ENCODE data around the gene GRIN1. TPM values are rescaled to one million over a fixed set of nuclear protein-coding genes. Genes with fewer than 3 reads are reported as not detected.

The GRIN1 gene
- total and polyA plus RNA-seq, 2 experiments from 2014 or later: not detected

- no peaks in the 10 kb centered on the region for H3K27me3 ChIP-seq
Measured at GRCh38 chr9:137202966-137203365, 64.0 kb downstream of the GRIN1 start.

GRCh38 chr9:137204731-137205125, 65.8 kb downstream of the GRIN1 start:
- H3K9me2 ChIP-seq (replicated peaks; ENCODE audit: insufficient read depth): no peaks in the 10 kb centered on the region
- peak overlapping the region; percentile 87 for H3K4me2 ChIP-seq
- 38% methylated on average over 21 of the region's 21 CpGs for WGBS (ENCODE audit: low lambda C conversion rate, missing lambda C conversion rate)
- H4K20me1 ChIP-seq (ENCODE audit: insufficient read depth, poor library complexity, severe bottlenecking): peaks cover 2% of the 10 kb centered on the region
- H3K36me3 ChIP-seq (replicated peaks; ENCODE audit: insufficient read depth, low read depth): no peaks in the 10 kb centered on the region
- H3K4me3 ChIP-seq: peak overlapping the region; percentile 83
- H3K79me2 ChIP-seq: peaks cover 56% of the 10 kb centered on the region
- no peaks in the 10 kb centered on the region for H3K27me3 ChIP-seq
- peaks cover 30% of the 10 kb centered on the region for H3K4me1 ChIP-seq (ENCODE audit: insufficient read depth)
- H2AFZ ChIP-seq: peak overlapping the region; percentile 67
- no peak for DNase-seq (ENCODE audit: low spot score)
- no peaks in the 10 kb centered on the region for H3K9me3 ChIP-seq (ENCODE audit: low read depth)
- peak overlapping the region; percentile 88 for H3K27ac ChIP-seq
- TF ChIP-seq EZH2 (IDR thresholded peaks at IDR 0.05; ENCODE audit: borderline replicate concordance): no peak
- no peak for TF ChIP-seq EZH2phosphoT487 (IDR thresholded peaks at IDR 0.05; ENCODE audit: low read depth, severe bottlenecking, unreplicated experiment)
- TF ChIP-seq CTCF (IDR thresholded peaks at IDR 0.05; ENCODE audit: poor library complexity): no peak

More at GRCh38 chr9:137202966-137203365, 64.0 kb downstream of the GRIN1 start:
- DNase-seq (ENCODE audit: low spot score): no peak
- H3K4me2 ChIP-seq: peak overlapping the region; percentile 87
- no peaks in the 10 kb centered on the region for H3K36me3 ChIP-seq (replicated peaks; ENCODE audit: insufficient read depth, low read depth)
- H3K4me1 ChIP-seq (ENCODE audit: insufficient read depth): peaks cover 47% of the 10 kb centered on the region
- H3K4me3 ChIP-seq: no peak overlapping the region
- H4K20me1 ChIP-seq (ENCODE audit: insufficient read depth, poor library complexity, severe bottlenecking): peaks cover 19% of the 10 kb centered on the region
- H3K27ac ChIP-seq: peak overlapping the region; percentile 65
- 90% methylated on average over 8 of the region's 8 CpGs for WGBS (ENCODE audit: low lambda C conversion rate, missing lambda C conversion rate)
- no peaks in the 10 kb centered on the region for H3K9me2 ChIP-seq (replicated peaks; ENCODE audit: insufficient read depth)
- H2AFZ ChIP-seq: no peak overlapping the region
- peaks cover 74% of the 10 kb centered on the region for H3K79me2 ChIP-seq
- no peaks in the 10 kb centered on the region for H3K9me3 ChIP-seq (ENCODE audit: low read depth)
- TF ChIP-seq EZH2 (IDR thresholded peaks at IDR 0.05; ENCODE audit: borderline replicate concordance) (no peak), CTCF (IDR thresholded peaks at IDR 0.05; ENCODE audit: poor library complexity) (no peak), EZH2phosphoT487 (IDR thresholded peaks at IDR 0.05; ENCODE audit: low read depth, severe bottlenecking, unreplicated experiment) (no peak)

- no peaks in the 10 kb centered on the region for H3K9me2 ChIP-seq (replicated peaks; ENCODE audit: insufficient read depth)
- H3K9me3 ChIP-seq (ENCODE audit: low read depth): no peaks in the 10 kb centered on the region
- no peaks in the 10 kb centered on the region for H3K27me3 ChIP-seq
- peak within 1 kb of the TSS; percentile 83 for H3K4me3 ChIP-seq
- no peaks in the 10 kb centered on the region for H3K36me3 ChIP-seq (replicated peaks; ENCODE audit: insufficient read depth, low read depth)
- peaks cover 29% of the 10 kb centered on the region for H3K4me1 ChIP-seq (ENCODE audit: insufficient read depth)
- H4K20me1 ChIP-seq (ENCODE audit: insufficient read depth, poor library complexity, severe bottlenecking): no peaks in the 10 kb centered on the region
- H3K27ac ChIP-seq: peak within 1 kb of the TSS; percentile 88
- peak; percentile 94 for DNase-seq (ENCODE audit: low spot score)
- peak within 1 kb of the TSS; percentile 87 for H3K4me2 ChIP-seq
- peak within 1 kb of the TSS; percentile 67 for H2AFZ ChIP-seq
- TF ChIP-seq EZH2phosphoT487 (IDR thresholded peaks at IDR 0.05; ENCODE audit: low read depth, severe bottlenecking, unreplicated experiment) (no peak), CTCF (IDR thresholded peaks at IDR 0.05; ENCODE audit: poor library complexity) (no peak), EZH2 (IDR thresholded peaks at IDR 0.05; ENCODE audit: borderline replicate concordance) (no peak)
- peaks cover 55% of the 10 kb centered on the region for H3K79me2 ChIP-seq
- WGBS (ENCODE audit: low lambda C conversion rate, missing lambda C conversion rate): 1% methylated on average over 89 of the region's 98 CpGs
Measured at GRCh38 chr9:137205126-137206069, 66.4 kb downstream of the GRIN1 start, which contains the start of the genes NDOR1 and TMEM203. Gene NDOR1, plus strand, starts transcription at chr9:137205700. Its CDS starts 78 bp downstream, at chr9:137205778. Gene TMEM203, minus strand, starts transcription at chr9:137205648. Its CDS starts 234 bp downstream, at chr9:137205414.

Measured in hepatocyte (in vitro differentiated cells).